Measurements from ENCODE around the gene PGA5.

DNA sequence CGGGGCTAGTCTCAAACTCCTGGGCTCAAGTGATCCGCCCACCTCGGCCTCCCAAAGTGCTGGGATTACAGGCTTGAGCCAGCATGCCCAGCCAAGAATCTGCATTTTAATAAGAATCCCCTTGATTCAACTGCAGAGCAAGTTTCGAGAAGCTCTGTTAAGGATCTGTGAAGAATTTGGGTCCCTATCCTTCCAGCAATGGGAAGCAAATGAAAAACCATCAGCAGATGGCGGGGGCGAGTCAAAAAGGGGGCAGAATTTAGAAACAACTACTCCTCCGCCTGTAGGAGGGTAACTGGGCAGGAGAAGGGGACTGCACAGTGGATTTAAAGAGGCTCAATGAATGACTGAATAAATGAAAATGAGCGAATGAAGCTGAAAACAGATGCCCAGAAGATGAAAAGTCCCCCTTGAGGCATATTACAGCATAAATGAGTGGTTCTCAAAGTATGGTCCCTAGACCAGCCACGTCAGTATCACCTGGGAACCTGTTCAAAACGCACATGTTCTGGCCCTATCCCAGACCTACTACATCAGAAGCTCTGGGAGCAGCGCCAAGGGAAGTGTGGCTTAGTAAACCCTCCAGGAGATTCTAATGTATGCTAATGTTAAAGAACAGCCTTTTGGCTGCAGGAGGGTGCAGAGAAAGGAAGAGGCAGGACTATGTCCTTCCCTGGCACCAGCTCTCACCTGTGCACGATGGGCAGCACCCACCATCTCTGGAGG, 39.1 kb downstream of the PGA5 start:
- TF ChIP-seq SPI1 (IDR thresholded peaks at IDR 0.05; ENCODE audit: borderline replicate concordance, low read depth), result no peak
- TF ChIP-seq, protein P1, sequence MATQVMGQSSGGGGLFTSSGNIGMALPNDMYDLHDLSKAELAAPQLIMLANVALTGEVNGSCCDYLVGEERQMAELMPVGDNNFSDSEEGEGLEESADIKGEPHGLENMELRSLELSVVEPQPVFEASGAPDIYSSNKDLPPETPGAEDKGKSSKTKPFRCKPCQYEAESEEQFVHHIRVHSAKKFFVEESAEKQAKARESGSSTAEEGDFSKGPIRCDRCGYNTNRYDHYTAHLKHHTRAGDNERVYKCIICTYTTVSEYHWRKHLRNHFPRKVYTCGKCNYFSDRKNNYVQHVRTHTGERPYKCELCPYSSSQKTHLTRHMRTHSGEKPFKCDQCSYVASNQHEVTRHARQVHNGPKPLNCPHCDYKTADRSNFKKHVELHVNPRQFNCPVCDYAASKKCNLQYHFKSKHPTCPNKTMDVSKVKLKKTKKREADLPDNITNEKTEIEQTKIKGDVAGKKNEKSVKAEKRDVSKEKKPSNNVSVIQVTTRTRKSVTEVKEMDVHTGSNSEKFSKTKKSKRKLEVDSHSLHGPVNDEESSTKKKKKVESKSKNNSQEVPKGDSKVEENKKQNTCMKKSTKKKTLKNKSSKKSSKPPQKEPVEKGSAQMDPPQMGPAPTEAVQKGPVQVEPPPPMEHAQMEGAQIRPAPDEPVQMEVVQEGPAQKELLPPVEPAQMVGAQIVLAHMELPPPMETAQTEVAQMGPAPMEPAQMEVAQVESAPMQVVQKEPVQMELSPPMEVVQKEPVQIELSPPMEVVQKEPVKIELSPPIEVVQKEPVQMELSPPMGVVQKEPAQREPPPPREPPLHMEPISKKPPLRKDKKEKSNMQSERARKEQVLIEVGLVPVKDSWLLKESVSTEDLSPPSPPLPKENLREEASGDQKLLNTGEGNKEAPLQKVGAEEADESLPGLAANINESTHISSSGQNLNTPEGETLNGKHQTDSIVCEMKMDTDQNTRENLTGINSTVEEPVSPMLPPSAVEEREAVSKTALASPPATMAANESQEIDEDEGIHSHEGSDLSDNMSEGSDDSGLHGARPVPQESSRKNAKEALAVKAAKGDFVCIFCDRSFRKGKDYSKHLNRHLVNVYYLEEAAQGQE (IDR thresholded peaks at IDR 0.05; ENCODE audit: insufficient replicate concordance, low read depth), result no peak
- TF ChIP-seq, protein P2, sequence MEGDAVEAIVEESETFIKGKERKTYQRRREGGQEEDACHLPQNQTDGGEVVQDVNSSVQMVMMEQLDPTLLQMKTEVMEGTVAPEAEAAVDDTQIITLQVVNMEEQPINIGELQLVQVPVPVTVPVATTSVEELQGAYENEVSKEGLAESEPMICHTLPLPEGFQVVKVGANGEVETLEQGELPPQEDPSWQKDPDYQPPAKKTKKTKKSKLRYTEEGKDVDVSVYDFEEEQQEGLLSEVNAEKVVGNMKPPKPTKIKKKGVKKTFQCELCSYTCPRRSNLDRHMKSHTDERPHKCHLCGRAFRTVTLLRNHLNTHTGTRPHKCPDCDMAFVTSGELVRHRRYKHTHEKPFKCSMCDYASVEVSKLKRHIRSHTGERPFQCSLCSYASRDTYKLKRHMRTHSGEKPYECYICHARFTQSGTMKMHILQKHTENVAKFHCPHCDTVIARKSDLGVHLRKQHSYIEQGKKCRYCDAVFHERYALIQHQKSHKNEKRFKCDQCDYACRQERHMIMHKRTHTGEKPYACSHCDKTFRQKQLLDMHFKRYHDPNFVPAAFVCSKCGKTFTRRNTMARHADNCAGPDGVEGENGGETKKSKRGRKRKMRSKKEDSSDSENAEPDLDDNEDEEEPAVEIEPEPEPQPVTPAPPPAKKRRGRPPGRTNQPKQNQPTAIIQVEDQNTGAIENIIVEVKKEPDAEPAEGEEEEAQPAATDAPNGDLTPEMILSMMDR (IDR thresholded peaks at IDR 0.05; ENCODE audit: insufficient read depth, low read length), result no peak
- TF ChIP-seq POLR2AphosphoS5 (IDR thresholded peaks at IDR 0.05; ENCODE audit: low read depth), result no peak
- no peak for TF ChIP-seq GABPA (IDR thresholded peaks at IDR 0.05; ENCODE audit: low read depth)
